EH (cell line): ENCODE measurements around the gene MPLKIP.
"Not testable (repeated sequence)": the region's sequence is repeated elsewhere in the genome, so short reads cannot be mapped to it uniquely, and the experiment has no call there.

Experiments used
- DNase-seq: peaks from one replicate; pipeline ENCODE4 v3.0.0-alpha.2; 2015; ENCODE audit warnings: low read depth

Gene MPLKIP

DNA sequence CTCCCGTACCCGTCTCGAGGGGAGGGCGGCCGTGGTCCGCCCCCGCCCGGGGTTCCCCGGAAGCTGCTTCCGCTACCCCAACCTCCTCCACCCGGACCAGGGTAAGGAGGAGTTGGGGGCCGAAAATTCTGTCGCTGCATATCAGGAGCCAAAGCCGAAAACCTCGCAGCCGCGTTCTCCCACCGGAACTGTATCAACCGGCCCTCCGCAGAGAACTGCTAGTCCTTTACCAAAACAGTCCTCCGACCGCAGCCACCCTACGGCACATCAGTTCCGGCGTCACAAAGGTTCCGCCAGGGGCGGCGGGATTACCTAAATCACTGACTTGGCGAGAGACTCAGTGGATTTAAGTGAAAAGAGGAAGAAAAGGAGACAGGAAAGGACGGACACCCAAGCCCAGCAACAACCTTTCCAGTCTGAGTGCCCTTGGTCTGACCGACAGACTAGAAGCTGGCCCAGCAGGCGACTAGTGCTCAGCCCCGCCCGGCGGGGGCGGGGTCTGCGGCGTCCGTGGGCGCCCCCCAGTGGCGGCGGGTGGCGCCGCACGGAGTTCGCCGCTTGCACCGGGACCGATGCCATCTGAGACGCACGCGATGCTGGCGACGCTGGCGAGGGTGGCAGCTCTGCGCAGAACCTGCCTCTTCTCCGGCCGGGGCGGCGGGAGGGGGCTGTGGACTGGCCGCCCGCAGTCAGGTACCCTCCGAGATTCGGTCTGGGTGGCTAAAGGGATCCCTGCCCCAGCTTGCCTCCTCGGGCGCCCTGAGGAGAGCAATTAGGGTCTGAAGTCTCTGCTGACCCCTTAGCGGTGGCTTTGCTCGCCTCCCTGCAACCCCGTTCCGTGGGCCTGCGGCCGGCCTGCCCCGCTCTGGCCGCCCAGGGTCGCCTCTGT, at the start of gene MPLKIP, which contains the start of gene SUGCT:
Gene MPLKIP (minus strand): TSS at position 195 of the 889 bp plus-strand sequence. CDS start 55 bp downstream, at position 140.
Gene SUGCT (plus strand): TSS at position 578 of the 889 bp plus-strand sequence.
- peak; percentile 84 for DNase-seq

GRCh38 chr7:40182452-40182851, 48.0 kb upstream of the MPLKIP start:
- DNase-seq: no peak

DNA sequence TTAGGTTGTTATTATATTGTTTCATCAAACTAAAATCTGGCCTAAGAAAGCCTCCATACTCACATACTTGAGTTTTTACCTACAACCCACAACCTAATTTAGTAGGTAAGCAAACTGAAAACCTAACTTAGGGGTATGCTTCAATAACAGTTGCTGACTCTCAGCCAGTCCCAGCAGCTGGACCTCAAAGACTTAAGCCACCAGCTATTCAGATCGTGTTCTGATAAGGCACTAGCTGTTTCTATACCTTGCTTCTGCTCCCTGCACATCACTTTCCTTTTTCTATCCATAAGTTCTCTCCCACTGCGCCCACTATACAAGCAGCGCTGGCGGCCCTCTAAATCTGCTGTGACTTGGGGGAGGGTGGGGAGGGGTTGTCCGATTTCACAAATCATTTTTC, 42.6 kb upstream of the MPLKIP start:
- no peak for DNase-seq

DNA sequence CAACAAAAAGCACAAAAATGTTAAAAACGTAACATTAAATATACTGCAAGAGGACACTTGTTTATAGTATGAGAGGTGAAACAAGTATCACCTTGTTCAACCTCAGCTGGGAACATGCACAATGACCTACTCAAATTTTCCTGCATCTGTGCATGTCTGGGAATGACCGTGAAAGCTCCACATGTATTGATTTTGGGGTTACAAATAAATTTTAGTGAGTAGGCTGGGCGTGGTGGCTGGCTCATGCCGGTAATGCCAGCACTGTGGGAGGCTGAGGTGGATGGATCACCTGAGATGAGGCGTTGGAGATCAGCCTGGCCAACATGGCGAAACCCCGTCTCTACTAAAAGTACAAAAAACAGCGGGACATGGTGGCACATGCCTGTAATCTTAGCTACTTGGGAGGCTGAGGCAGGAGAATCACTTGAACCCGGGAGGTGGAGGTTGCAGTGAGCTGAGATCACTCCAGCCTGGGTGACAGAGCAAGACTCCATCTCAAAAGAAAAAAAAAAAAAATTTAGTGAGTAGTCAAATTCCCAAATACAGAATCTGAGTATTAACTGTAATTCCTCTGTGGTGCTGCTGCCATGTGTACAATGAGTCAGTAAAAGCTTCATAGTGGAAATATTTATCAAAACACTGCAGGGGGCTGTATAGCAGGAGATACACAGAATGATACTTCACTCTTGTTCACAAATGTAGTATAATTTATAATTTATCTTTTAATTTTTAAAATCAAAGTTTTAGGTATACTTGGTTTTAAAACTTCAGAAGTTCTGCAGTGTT, 41.5 kb upstream of the MPLKIP start:
- DNase-seq: peak; percentile 66

DNA sequence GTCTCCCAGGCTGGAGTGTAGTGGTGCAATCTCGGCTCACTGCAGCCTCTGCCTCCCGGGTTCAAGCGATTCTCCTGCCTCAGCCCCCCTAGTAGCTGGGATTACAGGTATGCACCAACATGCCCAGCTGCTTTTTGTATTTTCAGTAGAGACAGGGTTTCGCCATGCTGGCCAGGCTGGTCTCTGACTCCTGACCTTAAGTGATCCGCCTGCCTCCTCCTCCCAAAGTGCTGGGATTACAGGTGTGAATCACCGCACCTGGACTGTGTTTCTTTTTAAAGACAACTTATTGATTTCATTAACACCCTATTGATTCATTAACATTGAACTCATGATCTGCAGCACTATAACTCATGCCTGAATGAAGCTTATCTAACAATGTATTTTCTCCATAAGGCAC, 40.8 kb upstream of the MPLKIP start:
- DNase-seq: not testable (repeated sequence)

DNA sequence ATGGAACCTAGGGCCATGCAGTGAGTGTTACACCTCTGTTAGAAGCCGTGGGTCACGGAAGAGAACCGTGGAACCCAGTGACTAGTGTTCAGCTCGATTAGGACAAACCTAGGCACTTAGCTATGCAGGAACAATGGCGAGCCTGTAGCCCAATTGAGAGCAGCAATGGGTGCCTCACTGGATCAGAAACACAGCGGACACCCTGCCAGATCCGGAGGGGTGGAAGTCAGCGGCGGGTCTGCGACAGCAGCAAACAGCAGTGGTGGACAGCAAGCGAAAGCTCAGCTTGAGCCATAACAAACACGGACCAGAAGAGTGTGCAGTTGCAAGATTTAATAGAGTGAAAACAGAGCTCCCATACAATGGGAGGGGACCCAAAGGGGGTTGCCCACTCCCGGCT, 38.7 kb upstream of the MPLKIP start:
- not testable (repeated sequence) for DNase-seq

- DNase-seq: not testable (repeated sequence)
Observed at GRCh38 chr7:40168266-40168665, 33.8 kb upstream of the MPLKIP start.

DNA sequence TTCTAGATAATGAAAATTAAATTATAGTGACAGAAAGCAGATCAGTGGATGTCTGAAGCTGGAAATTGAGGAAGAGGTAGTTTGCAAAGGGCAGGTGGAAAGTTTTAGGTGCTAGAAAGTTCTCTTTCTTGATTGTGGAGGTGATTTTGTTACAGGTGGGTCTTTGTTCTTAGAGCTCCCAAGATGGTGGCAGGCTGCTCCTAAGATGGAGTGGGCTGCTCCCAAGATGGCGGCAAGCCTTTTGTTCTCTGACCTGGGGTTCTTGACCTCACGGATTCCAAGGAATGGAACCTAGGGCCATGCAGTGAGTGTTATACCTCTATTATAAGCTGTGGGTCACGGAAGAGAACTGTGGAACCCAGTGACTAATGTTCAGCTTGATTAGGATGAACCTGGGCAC, 32.9 kb upstream of the MPLKIP start:
- DNase-seq: no peak

DNA sequence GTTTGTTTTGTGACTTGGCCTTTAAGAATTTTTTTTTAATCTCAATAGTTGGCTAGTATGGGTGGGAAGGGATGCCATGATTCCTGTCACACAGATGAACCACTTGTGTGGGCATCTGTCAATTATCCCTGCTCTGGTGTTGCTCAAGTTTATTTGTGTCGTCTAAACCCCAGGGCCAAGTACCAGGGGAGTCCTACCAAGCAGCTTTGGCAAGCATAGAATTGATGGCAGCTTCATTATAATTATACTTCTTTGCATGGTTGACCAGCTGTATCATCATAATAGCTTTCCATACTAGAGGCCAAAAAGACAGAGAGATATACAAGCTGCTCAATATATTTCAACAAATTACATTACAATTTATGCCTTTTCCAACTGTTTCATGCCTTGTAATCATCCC, 30.8 kb upstream of the MPLKIP start:
- no peak for DNase-seq

DNA sequence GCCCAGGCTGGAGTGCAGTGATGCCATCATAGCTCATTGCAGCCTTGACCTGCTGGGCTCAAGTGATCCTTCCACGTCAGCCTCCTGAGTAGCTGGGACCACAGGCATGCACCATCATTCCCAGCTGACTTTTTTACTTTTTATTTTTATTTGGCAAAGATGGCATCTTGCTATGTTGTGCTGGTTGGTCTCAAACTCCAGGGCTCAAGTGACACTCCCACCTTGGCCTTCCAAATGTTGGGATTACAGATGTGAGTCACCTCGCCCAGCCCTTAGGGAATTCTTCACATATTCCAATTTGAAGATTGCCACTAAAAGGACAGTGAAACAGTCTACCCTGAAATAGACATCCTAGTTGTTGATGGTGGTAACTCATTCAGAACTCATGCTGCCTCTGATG, 28.1 kb upstream of the MPLKIP start:
- peak; percentile 57 for DNase-seq

DNA sequence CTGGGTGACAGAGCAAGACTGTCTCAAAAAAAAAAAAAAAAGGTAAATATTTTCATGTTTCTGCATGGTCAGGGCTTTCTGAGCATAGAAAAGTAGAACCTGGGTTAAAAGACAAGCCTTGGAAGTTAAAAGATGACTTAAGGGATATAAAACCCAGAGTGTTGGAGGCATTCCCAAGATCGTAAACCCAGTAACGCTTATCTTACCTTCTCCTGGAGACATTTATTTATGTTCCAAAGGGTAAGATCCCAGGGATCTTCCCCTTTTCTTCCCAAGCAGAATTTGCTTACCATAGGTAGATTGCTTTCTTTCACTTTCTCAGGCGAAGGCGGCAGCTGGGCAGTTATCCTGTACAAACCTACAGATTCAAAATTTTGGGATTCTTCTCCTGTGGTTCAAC, 22.6 kb upstream of the MPLKIP start:
- peak; percentile 13 for DNase-seq

GRCh38 chr7:40151504-40151903, 17.1 kb upstream of the MPLKIP start:
- DNase-seq: no peak

DNA sequence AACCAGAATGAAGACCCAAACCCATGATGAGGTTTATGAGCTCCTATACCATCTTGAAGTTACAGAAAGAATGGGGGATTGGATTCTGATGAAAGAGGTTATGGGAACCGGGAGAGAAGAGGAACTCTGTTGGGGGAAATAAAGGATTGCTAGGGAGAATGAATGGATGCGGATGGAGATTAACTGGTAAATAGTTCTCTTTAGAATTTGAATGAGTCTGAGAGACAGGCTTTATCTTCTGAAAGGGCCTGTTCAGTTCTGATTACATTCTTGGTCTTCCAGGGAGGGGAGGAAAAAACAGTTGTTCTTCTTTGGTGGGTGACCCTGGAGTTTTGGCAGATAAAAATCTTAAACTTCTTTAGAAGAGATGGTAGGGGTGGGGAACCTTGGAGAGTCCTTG, 14.2 kb upstream of the MPLKIP start:
- DNase-seq: no peak

- not testable (repeated sequence) for DNase-seq
Observed at GRCh38 chr7:40148247-40148580, 13.8 kb upstream of the MPLKIP start.

- DNase-seq: peak; percentile 31
Observed at GRCh38 chr7:40147371-40148246, 13.2 kb upstream of the MPLKIP start.

DNA sequence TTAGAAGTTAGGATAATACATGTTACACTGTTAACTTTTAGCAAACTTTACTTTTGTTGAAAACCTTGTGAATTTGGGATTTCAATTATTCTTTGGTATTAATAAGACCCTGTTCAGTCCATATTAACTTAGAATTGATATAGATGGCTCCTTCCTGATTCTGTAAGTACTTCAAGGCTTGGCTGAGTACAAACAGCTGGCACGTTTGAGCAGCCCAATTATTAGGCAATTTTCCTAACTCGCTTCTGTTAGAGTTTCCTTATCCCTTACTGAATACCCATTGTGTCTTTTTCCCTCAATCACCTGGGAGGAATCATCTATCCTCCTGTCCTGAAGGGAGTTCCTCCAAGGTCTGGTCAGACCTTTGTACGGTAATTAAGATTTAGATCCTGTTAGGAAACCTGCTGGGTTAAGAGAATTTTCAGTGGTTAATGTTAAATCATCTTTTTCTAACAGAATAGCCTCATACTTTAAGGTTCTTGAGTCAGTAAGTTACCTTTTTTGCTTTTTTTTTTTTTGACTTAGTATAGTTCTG, 11.2 kb upstream of the MPLKIP start:
- not testable (repeated sequence) for DNase-seq

GRCh38 chr7:40141916-40142315, 7.5 kb upstream of the MPLKIP start:
- DNase-seq: not testable (repeated sequence)

GRCh38 chr7:40139891-40140290, 5.5 kb upstream of the MPLKIP start:
- not testable (repeated sequence) for DNase-seq

DNA sequence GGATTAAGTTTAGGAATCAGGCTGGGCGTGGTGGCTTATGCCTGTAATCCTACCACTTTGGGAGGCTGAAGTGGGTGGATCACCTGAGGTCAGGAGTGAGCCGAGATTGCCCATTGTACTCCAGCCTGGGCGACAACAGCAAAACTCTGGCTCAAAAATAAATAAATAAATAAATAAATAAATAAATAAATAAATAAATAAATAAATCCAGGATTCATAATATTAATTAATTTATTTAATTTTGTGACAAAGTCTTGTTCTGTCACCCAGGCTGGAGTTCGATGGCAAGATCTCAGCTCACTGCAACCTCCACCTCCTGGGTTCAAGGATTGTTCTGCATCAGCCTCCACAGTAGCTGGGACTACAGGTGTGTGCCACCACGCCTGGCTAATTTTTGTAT, 4.6 kb upstream of the MPLKIP start:
- no peak for DNase-seq

DNA sequence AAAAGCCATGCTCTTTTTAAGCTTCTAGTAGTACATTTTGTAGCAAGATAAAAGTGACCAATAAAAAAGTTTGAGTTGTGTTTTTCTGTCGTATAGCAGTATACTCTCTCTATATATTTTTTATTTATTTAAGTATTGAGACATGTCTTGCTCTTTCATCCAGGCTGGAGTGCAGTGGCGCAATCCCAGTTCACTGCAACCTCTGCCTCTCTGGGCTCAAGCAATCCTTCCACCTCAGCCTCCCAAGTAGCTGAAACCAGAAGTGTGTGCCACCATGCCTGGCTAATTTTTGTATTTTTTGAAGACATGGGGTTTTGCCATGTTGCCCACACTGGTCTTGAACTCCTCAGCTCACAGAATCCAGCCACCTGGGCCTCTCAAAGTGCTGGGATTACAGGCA, 3.1 kb upstream of the MPLKIP start:
- DNase-seq: no peak

GRCh38 chr7:40135317-40135610, 842 bp upstream of the MPLKIP start:
- DNase-seq: peak; percentile 41
